HepG2 (cell line): ENCODE measurements around the gene MAP3K4.

Experiments used
- CTCF ChIP-seq: sonication (generic); formaldehyde crosslinking; IDR thresholded peaks from 2 replicates; pipeline ENCODE4 v1.5.0; 2020; ENCODE audit warnings: mild to moderate bottlenecking, missing genetic modification reagents, moderate library complexity
- HCFC1 ChIP-seq: fragments of 150-350 bp; IDR thresholded peaks from 2 replicates; pipeline ENCODE4 v1.6.1; 2014; ENCODE audit warnings: low read depth, low read length
- HIVEP1 ChIP-seq: sonication (generic); formaldehyde crosslinking; IDR thresholded peaks from 2 replicates; pipeline ENCODE4 v1.4.0; 2020; ENCODE audit warnings: mild to moderate bottlenecking, missing genetic modification reagents
- NFE2L2 ChIP-seq: fragments of 150-350 bp; IDR thresholded peaks from 2 replicates; pipeline ENCODE4 v1.6.1; 2014; ENCODE audit warnings: low read length
- POLR2AphosphoS5 ChIP-seq: IDR thresholded peaks from 2 replicates; pipeline ENCODE4 v1.6.1; 2012; ENCODE audit warnings: low read depth, low read length
- REST ChIP-seq, 2 experiments: IDR thresholded peaks; 2 replicates each; pipeline ENCODE4 v1.6.1; 2011 to 2012; ENCODE audit warnings: low read length in 2 of 2, borderline replicate concordance in 1 of 2, low read depth in 1 of 2, mild to moderate bottlenecking in 1 of 2, moderate library complexity in 1 of 2
- SRSF1 ChIP-seq: fragments of 200-400 bp; formaldehyde crosslinking; optimal IDR thresholded peaks from 2 replicates; pipeline ENCODE3; 2017; ENCODE audit warnings: mild to moderate bottlenecking, low read depth, low read length, moderate library complexity
- TBP ChIP-seq: sonication (generic); formaldehyde crosslinking; IDR thresholded peaks from 2 replicates; pipeline ENCODE4 v1.5.0; 2020; ENCODE audit warnings: missing genetic modification reagents
- TBX2 ChIP-seq: sonication (generic); formaldehyde crosslinking; IDR thresholded peaks from 2 replicates; pipeline ENCODE4 v1.5.0; 2020; ENCODE audit warnings: missing genetic modification reagents, mild to moderate bottlenecking, borderline replicate concordance
- TF ChIP-seq, protein P1 (sequence below): sonication (generic); formaldehyde crosslinking; IDR thresholded peaks from 2 replicates; pipeline ENCODE4 v1.4.0; 2020; ENCODE audit warnings: missing genetic modification reagents
- TF ChIP-seq, protein P2 (sequence below): sonication (generic); formaldehyde crosslinking; conservative IDR thresholded peaks from 2 replicates; pipeline ENCODE4 v1.8.0; 2022; ENCODE audit warnings: mild to moderate bottlenecking, moderate library complexity, missing genetic modification reagents

GRCh38 chr6:161058741-161059140, 67.2 kb downstream of the MAP3K4 start:
- no peak for TF ChIP-seq TBP (CRISPR knock-in tag)
- TF ChIP-seq HCFC1 = no peak
- TF ChIP-seq, protein P1, sequence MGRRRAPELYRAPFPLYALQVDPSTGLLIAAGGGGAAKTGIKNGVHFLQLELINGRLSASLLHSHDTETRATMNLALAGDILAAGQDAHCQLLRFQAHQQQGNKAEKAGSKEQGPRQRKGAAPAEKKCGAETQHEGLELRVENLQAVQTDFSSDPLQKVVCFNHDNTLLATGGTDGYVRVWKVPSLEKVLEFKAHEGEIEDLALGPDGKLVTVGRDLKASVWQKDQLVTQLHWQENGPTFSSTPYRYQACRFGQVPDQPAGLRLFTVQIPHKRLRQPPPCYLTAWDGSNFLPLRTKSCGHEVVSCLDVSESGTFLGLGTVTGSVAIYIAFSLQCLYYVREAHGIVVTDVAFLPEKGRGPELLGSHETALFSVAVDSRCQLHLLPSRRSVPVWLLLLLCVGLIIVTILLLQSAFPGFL = no peak
- TF ChIP-seq HIVEP1 = no peak
- no peak for TF ChIP-seq SRSF1
- no peak for TF ChIP-seq TBX2
- TF ChIP-seq, protein P2, sequence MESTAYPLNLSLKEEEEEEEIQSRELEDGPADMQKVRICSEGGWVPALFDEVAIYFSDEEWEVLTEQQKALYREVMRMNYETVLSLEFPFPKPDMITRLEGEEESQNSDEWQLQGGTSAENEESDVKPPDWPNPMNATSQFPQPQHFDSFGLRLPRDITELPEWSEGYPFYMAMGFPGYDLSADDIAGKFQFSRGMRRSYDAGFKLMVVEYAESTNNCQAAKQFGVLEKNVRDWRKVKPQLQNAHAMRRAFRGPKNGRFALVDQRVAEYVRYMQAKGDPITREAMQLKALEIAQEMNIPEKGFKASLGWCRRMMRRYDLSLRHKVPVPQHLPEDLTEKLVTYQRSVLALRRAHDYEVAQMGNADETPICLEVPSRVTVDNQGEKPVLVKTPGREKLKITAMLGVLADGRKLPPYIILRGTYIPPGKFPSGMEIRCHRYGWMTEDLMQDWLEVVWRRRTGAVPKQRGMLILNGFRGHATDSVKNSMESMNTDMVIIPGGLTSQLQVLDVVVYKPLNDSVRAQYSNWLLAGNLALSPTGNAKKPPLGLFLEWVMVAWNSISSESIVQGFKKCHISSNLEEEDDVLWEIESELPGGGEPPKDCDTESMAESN (CRISPR knock-in tag) = no peak
- no peak for TF ChIP-seq CTCF
- TF ChIP-seq REST (IDR thresholded peaks at IDR 0.05; ENCODE audit: borderline replicate concordance in 1 of 2, low read depth in 1 of 2, low read length in 2 of 2) = no peak
- no peak for TF ChIP-seq POLR2AphosphoS5
- TF ChIP-seq NFE2L2 = no peak
